Astrocyte (in vitro differentiated cells and primary cell): ENCODE results near the gene SH3GL3.

Experiments
- CTCF ChIP-seq: IDR thresholded peaks from 2 replicates; pipeline ENCODE4 v1.5.1; 2011; ENCODE audit warnings: low read depth, mild to moderate bottlenecking, inconsistent platforms, low read length, moderate library complexity; ENCODE audit not compliant: insufficient read depth
- EZH2 ChIP-seq: IDR thresholded peaks from 2 replicates; pipeline ENCODE4 v1.6.1; 2012; ENCODE audit warnings: mild to moderate bottlenecking, low read length, inconsistent platforms; ENCODE audit not compliant: insufficient read depth

- TF ChIP-seq EZH2 (no peak), CTCF (no peak)
These were observed 164.0 kb downstream of the SH3GL3 start for GRCh38 chr15:83610901-83611685.
